ENCODE data around the gene RAB11FIP4.

DNA sequence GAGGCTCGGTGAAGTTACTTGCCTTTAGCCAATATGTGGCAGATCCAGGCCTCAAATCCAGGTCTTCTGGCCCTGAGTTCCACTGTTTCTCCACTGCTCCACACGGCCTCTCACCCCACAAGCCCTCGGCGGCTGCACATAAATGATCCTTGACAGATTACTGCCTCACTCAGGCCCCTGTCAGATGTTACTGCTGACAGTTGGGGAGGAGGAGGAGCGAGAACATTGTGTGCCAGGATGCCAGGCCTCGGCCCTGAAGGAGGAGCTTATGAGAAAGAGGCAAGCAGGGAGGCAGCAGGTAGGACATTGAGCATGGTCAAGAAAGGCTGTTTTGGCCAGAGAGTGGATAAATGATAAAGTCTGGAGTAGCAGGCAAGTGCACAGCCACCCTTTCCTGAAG, 88.6 kb downstream of the RAB11FIP4 start:
- TF ChIP-seq JUND (IDR thresholded peaks at IDR 0.05) (no peak), RAD21 (IDR thresholded peaks at IDR 0.05) (no peak), HNF4A (conservative IDR thresholded peaks at IDR 0.05) (no peak), YY1 (IDR thresholded peaks at IDR 0.05) (no peak)
- TF ChIP-seq, protein P1, sequence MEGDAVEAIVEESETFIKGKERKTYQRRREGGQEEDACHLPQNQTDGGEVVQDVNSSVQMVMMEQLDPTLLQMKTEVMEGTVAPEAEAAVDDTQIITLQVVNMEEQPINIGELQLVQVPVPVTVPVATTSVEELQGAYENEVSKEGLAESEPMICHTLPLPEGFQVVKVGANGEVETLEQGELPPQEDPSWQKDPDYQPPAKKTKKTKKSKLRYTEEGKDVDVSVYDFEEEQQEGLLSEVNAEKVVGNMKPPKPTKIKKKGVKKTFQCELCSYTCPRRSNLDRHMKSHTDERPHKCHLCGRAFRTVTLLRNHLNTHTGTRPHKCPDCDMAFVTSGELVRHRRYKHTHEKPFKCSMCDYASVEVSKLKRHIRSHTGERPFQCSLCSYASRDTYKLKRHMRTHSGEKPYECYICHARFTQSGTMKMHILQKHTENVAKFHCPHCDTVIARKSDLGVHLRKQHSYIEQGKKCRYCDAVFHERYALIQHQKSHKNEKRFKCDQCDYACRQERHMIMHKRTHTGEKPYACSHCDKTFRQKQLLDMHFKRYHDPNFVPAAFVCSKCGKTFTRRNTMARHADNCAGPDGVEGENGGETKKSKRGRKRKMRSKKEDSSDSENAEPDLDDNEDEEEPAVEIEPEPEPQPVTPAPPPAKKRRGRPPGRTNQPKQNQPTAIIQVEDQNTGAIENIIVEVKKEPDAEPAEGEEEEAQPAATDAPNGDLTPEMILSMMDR (IDR thresholded peaks at IDR 0.05; ENCODE audit: low read depth, low read length, missing input control) = no peak
- TF ChIP-seq, protein P2, sequence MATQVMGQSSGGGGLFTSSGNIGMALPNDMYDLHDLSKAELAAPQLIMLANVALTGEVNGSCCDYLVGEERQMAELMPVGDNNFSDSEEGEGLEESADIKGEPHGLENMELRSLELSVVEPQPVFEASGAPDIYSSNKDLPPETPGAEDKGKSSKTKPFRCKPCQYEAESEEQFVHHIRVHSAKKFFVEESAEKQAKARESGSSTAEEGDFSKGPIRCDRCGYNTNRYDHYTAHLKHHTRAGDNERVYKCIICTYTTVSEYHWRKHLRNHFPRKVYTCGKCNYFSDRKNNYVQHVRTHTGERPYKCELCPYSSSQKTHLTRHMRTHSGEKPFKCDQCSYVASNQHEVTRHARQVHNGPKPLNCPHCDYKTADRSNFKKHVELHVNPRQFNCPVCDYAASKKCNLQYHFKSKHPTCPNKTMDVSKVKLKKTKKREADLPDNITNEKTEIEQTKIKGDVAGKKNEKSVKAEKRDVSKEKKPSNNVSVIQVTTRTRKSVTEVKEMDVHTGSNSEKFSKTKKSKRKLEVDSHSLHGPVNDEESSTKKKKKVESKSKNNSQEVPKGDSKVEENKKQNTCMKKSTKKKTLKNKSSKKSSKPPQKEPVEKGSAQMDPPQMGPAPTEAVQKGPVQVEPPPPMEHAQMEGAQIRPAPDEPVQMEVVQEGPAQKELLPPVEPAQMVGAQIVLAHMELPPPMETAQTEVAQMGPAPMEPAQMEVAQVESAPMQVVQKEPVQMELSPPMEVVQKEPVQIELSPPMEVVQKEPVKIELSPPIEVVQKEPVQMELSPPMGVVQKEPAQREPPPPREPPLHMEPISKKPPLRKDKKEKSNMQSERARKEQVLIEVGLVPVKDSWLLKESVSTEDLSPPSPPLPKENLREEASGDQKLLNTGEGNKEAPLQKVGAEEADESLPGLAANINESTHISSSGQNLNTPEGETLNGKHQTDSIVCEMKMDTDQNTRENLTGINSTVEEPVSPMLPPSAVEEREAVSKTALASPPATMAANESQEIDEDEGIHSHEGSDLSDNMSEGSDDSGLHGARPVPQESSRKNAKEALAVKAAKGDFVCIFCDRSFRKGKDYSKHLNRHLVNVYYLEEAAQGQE (IDR thresholded peaks at IDR 0.05) = no peak

Data from liver (tissue), 3 donors.